ENCODE measurements around the gene HYCC2. TPM values are rescaled to one million over a fixed set of nuclear protein-coding genes. Genes with fewer than 3 reads are reported as not detected.
"Not testable (repeated sequence)": the region's sequence is repeated elsewhere in the genome, so short reads cannot be mapped to it uniquely, and the experiment has no call there.

Gene HYCC2
- total RNA-seq, 4 donors from 2014 or later: 2.3 to 12.5 (median 3.5) TPM

- Histone ChIP-seq H3K27ac (peak overlapping the region; percentile 95 to 100 (median 98)), H3K4me1 (peaks cover 27% of the 10 kb centered on the region in 2 donors), H3K4me3 (peak overlapping the region; percentile 70 to 95 (median 82))
- H3K36me3 ChIP-seq, H3K27me3 ChIP-seq, H3K9me3 ChIP-seq: not testable (repeated sequence)
- intact Hi-C loops (cut with DNase I; ENCODE audit: low total_unique reads): loop anchor here (1.0 to 5.0 kb wide), 5 partner anchors 10 to 740 kb away; partner anchors contain the start of genes BZW1, CLK1 and HYCC2
- ATAC-seq: peak in 1 of 2 donors; percentile 3
- peak in 2 of 5 experiments; percentile 10 to 11 for TF ChIP-seq CTCF (IDR thresholded peaks at IDR 0.05 in 4 of 5, conservative IDR thresholded peaks at IDR 0.05 in 1 of 5)
- DNase-seq: peak in 1 of 2 donors; percentile 76
- in situ Hi-C loops (cut with MboI; ENCODE audit: low sequenced_read_pairs in 4 of 4): loop anchor here in 1 of 4 donors (5.0 kb wide), 1 partner anchor 35 kb away; no protein-coding TSS in a partner anchor
These were observed 46.2 kb upstream of the HYCC2 start for GRCh38 chr2:201117735-201118094.

DNA sequence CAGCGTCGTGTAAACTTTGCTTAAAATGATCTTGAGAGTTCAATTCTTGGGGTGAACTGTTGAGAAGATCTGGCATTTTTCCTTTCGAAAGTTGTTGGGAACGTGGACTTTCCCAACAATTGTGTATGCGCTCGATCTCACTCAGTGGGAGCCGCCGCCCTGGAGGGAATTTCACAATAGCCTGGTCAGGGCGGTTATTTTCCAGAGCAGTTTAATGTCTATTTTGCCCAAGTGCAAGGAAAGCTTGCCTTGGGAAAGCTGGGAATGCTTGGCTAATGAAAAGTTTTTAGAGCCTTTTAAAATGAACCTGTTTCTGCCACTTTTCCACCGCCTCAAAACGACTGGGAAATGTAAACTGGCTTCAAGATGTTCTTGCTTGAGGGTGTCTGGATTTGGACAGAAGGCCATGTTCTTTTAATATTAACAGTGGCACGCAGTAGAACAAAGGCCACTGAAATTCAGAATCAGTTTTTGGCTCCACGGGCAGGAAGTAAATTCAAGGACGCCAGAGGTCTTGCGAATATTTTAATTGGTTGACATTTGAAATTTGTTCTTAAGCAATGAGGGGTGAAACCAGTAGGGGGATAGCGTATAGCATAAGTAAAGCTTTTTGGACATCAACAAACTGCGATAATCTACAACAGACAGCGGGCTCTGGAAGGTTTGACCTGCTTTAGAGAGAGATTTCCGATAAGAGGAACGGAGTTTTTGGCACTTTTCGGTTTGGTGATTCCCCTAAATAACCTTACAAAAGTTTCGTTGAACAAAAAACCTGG lies 45.7 kb upstream of the HYCC2 start:
- in situ Hi-C loops (cut with MboI; ENCODE audit: low sequenced_read_pairs in 4 of 4) (loop anchor here in 1 of 4 donors (5.0 kb wide), 1 partner anchor 35 kb away; no protein-coding TSS in a partner anchor), intact Hi-C loops (cut with DNase I; ENCODE audit: low total_unique reads) (loop anchor here (1.0 to 5.0 kb wide), 4 partner anchors 10 to 740 kb away; partner anchors contain the start of genes BZW1 and CLK1)
- no peaks in the 10 kb centered on the region for H3K9me3 ChIP-seq
- peak overlapping the region; percentile 95 to 100 (median 98) for H3K27ac ChIP-seq
- DNase-seq (peak; percentile 61 to 79), ATAC-seq (peak; percentile 42 to 43)
- H3K36me3 ChIP-seq: peaks cover 0 to 4% of the 10 kb centered on the region in 2 donors
- peak overlapping the region; percentile 70 to 95 (median 82) for H3K4me3 ChIP-seq
- no peaks in the 10 kb centered on the region for H3K27me3 ChIP-seq
- H3K4me1 ChIP-seq: peaks cover 21 to 22% of the 10 kb centered on the region in 2 donors
- TF ChIP-seq CTCF (IDR thresholded peaks at IDR 0.05 in 4 of 5, conservative IDR thresholded peaks at IDR 0.05 in 1 of 5) (peak in 3 of 5 experiments; percentile 28 to 50 (median 42)), POLR2A (IDR thresholded peaks at IDR 0.05) (peak in 1 of 2 donors; percentile 41)

DNA sequence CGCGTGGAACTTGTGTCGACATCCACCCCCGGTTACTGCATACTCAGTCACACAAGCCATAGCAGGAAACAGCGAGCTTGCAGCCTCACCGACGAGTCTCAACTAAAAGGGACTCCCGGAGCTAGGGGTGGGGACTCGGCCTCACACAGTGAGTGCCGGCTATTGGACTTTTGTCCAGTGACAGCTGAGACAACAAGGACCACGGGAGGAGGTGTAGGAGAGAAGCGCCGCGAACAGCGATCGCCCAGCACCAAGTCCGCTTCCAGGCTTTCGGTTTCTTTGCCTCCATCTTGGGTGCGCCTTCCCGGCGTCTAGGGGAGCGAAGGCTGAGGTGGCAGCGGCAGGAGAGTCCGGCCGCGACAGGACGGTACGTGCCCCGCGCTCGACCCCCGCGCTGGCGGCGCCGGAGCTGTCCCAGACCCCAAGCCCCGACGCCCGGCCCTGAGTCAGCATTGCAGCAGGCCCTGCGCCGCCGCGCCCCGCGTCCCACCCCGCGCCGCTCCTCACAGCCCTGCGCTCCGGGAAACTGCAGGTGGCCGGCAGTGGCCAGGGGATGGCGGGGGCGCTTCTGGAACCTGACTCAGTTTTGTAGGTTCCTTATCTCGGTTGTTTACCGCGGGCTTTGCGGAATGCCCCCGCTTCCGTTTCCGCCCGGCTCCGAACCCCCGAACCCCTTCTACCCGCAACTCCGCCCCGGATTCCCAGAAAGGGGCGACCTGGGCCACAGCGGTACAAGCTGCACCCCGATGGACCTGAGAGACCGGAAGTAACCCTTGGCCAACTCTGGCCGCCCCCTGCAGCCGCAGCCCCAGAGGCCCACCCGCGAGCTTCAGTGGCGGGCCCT lies 44.9 kb upstream of the HYCC2 start, which contains the start of gene CFLAR:
CFLAR (plus strand) TSS at position 50 of the 844 bp plus-strand sequence. CDS start 13,702 bp downstream, outside the sequence.
- ATAC-seq: peak; percentile 34 to 43
- TF ChIP-seq POLR2A (IDR thresholded peaks at IDR 0.05): peak; percentile 84 to 88
- no peak for TF ChIP-seq CTCF (IDR thresholded peaks at IDR 0.05 in 4 of 5, conservative IDR thresholded peaks at IDR 0.05 in 1 of 5)
- intact Hi-C loops (cut with DNase I; ENCODE audit: low total_unique reads): loop anchor here (2.0 to 5.0 kb wide), 3 partner anchors 252 to 739 kb away; partner anchors contain the start of genes BZW1 and CLK1
- Histone ChIP-seq H3K27ac (peak within 1 kb of the TSS; percentile 95 to 100 (median 98)), H3K27me3 (no peaks in the 10 kb centered on the region), H3K4me1 (peaks cover 13 to 16% of the 10 kb centered on the region in 2 donors), H3K9me3 (no peaks in the 10 kb centered on the region), H3K4me3 (peak within 1 kb of the TSS; percentile 70 to 95 (median 82)), H3K36me3 (peaks cover 0 to 4% of the 10 kb centered on the region in 2 donors)
- in situ Hi-C loops (cut with MboI; ENCODE audit: low sequenced_read_pairs in 4 of 4): loop anchor here in 1 of 4 donors (5.0 kb wide), 1 partner anchor 36 kb away; no protein-coding TSS in a partner anchor
- DNase-seq: peak; percentile 83 to 86

DNA sequence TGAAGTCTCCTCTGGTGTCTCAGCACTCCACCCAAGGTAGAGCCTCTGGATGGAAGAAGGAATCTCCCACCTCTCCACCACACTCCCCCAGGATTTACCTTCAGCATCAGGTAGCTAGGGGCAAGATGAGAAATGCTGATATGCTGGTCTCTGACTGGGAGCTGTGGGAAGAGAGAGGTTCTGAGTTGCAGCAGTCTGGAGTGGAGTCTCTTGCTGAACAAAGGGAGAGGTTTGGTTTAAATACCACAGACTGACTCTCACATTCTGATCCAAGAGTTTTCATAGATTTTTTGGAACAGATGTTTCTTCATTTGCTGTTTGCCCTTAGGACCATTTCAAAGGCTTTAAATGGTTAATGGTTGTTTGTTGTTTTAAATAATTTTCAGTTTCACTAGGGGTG lies 43.4 kb upstream of the HYCC2 start:
- no peak for ATAC-seq
- DNase-seq: no peak
- in situ Hi-C loops (cut with MboI; ENCODE audit: low sequenced_read_pairs in 4 of 4) (loop anchor here in 1 of 4 donors (5.0 kb wide), 1 partner anchor 37 kb away; no protein-coding TSS in a partner anchor), intact Hi-C loops (cut with DNase I; ENCODE audit: low total_unique reads) (loop anchor here (5.0 kb wide), 2 partner anchors 303 to 738 kb away; partner anchors contain the start of gene BZW1)
- Histone ChIP-seq H3K4me3 (peak overlapping the region in 2 of 4 donors; percentile 92 to 95), H3K27me3 (no peaks in the 10 kb centered on the region), H3K4me1 (peaks cover 13 to 14% of the 10 kb centered on the region in 2 donors), H3K9me3 (no peaks in the 10 kb centered on the region), H3K36me3 (no peaks in the 10 kb centered on the region), H3K27ac (peak overlapping the region; percentile 95 to 100 (median 98))
- TF ChIP-seq CTCF (IDR thresholded peaks at IDR 0.05 in 4 of 5, conservative IDR thresholded peaks at IDR 0.05 in 1 of 5) (no peak), POLR2A (IDR thresholded peaks at IDR 0.05) (no peak)
